ENCODE measurements around the gene SEMA4F. TPM values are rescaled to one million over a fixed set of nuclear protein-coding genes. Genes with fewer than 3 reads are reported as not detected.

Gene SEMA4F
- total RNA-seq, 1 experiment from 2014 or later, result 6.6 TPM

DNA sequence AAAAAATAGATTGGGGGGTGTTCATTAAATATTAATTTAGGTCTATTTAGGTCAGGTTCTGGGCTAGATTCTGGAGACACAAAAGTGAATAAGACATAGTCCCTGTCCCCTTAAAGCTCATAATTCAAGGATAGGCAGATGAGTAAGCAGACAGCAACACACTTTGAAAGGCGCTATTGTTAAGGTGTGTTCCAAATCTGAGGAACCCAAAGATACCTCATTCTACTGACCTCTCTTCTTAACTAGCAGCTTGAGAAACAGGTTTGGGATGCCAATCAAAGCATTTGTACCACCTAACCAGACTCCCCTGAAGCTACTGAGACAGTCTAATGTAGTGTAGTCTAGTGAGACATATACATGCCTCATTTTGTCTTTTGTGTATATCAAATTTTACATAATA is 34.8 kb downstream of the SEMA4F start:
- H2BK120ac ChIP-seq (ENCODE audit: low read depth, low read length, poor library complexity, severe bottlenecking), result no peak overlapping the region
- no peaks in the 10 kb centered on the region for H3K79me1 ChIP-seq (ENCODE audit: insufficient read depth, low read depth, low read length, poor library complexity, severe bottlenecking)
- no peak overlapping the region for H3K4ac ChIP-seq (ENCODE audit: low read depth, low read length)
- H4K5ac ChIP-seq (ENCODE audit: insufficient read length, low read depth, low read length), result no peak overlapping the region
- H4K20me1 ChIP-seq (ENCODE audit: control insufficient read depth, insufficient read depth, insufficient read length), result no peaks in the 10 kb centered on the region
- Mint-ChIP-seq H3K27me3 (ENCODE audit: low read depth) (no peaks in the 10 kb centered on the region), H3K36me3 (ENCODE audit: insufficient read depth in 1 of 3, low read depth in 3 of 3) (peaks cover 0 to 1% (median 0%) of the 10 kb centered on the region in 3 experiments; a peak in 1 of 7 replicates), H3K27ac (no peak overlapping the region), H3K4me3 (no peak overlapping the region), H3K9me3 (peaks cover 0 to 2% of the 10 kb centered on the region in 2 experiments; a peak in 2 of 5 replicates), H3K4me1 (no peaks in the 10 kb centered on the region; a peak in 1 of 4 replicates)
- H3K9ac ChIP-seq (ENCODE audit: extremely low read depth, insufficient read length, low read length), result no peak overlapping the region
- DNase-seq, result no peak
- H3K56ac ChIP-seq (ENCODE audit: insufficient read length, low read depth, low read length), result no peak overlapping the region
- no CpG with 5 or more reads among the region's 1 CpG for WGBS (ENCODE audit: extremely low coverage, insufficient read length, low lambda C conversion rate)
- TF ChIP-seq, protein P1, sequence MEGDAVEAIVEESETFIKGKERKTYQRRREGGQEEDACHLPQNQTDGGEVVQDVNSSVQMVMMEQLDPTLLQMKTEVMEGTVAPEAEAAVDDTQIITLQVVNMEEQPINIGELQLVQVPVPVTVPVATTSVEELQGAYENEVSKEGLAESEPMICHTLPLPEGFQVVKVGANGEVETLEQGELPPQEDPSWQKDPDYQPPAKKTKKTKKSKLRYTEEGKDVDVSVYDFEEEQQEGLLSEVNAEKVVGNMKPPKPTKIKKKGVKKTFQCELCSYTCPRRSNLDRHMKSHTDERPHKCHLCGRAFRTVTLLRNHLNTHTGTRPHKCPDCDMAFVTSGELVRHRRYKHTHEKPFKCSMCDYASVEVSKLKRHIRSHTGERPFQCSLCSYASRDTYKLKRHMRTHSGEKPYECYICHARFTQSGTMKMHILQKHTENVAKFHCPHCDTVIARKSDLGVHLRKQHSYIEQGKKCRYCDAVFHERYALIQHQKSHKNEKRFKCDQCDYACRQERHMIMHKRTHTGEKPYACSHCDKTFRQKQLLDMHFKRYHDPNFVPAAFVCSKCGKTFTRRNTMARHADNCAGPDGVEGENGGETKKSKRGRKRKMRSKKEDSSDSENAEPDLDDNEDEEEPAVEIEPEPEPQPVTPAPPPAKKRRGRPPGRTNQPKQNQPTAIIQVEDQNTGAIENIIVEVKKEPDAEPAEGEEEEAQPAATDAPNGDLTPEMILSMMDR (conservative IDR thresholded peaks at IDR 0.05), result no peak
- peaks cover 1% of the 10 kb centered on the region; the same call in 1 of the 2 replicates for H3K79me2 ChIP-seq (ENCODE audit: insufficient read depth, low read length)
- H3K18ac ChIP-seq (ENCODE audit: insufficient read length, low read depth, low read length), result no peak overlapping the region
- no peaks in the 10 kb centered on the region for H3K27me3 ChIP-seq (ENCODE audit: insufficient read depth, low read length)
- H2BK20ac ChIP-seq (ENCODE audit: low read depth, low read length, poor library complexity, severe bottlenecking), result no peak overlapping the region
- no peaks in the 10 kb centered on the region for H3K4me1 ChIP-seq (ENCODE audit: insufficient read depth, low read length)
- no peak overlapping the region for H3K23ac ChIP-seq (ENCODE audit: insufficient read length, low read depth, low read length)
- no peak overlapping the region for H3K27ac ChIP-seq (ENCODE audit: insufficient read length, low read depth, low read length)
- H3T11ph ChIP-seq (ENCODE audit: low read length), result no peak overlapping the region
- H4K8ac ChIP-seq (replicated peaks; ENCODE audit: insufficient read length, low read depth, low read length), result no peak overlapping the region
- H2AK5ac ChIP-seq (ENCODE audit: insufficient read length, low read length), result no peak overlapping the region
- no peak overlapping the region for H2BK15ac ChIP-seq (ENCODE audit: low read depth, low read length)
- H4K91ac ChIP-seq (ENCODE audit: insufficient read length, low read depth, low read length), result no peak overlapping the region
- H2BK5ac ChIP-seq (ENCODE audit: insufficient read length, low read length), result no peak overlapping the region
- no peaks in the 10 kb centered on the region for H3K23me2 ChIP-seq (ENCODE audit: insufficient read length, low read depth, low read length, poor library complexity, severe bottlenecking)
- no peak overlapping the region for H3K14ac ChIP-seq (ENCODE audit: insufficient read depth, low read length)
- H3K4me2 ChIP-seq (ENCODE audit: insufficient read depth, insufficient read length, low read length), result no peak overlapping the region
- H3K9me3 ChIP-seq (ENCODE audit: control insufficient read depth, low read depth, low read length), result no peaks in the 10 kb centered on the region
- no peak overlapping the region for H2AFZ ChIP-seq (ENCODE audit: low read length)
- no peak overlapping the region for H2BK12ac ChIP-seq (ENCODE audit: insufficient read length, low read depth, low read length)

All from H9 (cell line).